Measurements from ENCODE around the gene CCDC80.

DNA sequence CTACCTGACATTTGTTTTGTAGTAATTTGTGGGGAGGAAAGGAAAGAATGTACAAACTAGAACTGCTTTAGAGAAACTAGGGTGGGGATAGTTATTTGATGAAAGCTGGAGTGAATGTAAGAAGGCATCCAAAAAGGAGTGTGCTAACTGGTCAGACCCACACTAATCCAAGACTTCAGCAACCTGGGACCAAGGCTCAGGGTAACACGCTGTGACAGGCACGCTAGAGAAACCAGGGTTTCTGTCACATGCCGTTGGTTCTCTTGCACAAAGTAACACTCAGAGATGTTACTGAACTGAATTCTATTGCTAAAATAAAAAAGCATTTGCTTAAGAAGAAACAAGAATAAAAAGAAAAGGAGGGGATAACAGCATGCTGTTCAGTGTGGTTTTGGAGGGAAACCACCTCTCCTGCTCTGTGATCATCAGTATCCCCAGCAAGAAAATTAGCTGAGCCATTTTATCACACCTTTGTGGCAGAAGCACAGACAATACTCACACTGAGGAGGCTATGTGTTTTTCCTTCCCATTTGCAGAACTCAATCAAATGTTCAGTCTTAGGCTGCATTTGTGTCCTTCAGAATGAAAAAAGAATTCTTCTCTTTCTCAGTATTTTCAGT, 2.8 kb upstream of the CCDC80 start:
- TF ChIP-seq, protein P1, sequence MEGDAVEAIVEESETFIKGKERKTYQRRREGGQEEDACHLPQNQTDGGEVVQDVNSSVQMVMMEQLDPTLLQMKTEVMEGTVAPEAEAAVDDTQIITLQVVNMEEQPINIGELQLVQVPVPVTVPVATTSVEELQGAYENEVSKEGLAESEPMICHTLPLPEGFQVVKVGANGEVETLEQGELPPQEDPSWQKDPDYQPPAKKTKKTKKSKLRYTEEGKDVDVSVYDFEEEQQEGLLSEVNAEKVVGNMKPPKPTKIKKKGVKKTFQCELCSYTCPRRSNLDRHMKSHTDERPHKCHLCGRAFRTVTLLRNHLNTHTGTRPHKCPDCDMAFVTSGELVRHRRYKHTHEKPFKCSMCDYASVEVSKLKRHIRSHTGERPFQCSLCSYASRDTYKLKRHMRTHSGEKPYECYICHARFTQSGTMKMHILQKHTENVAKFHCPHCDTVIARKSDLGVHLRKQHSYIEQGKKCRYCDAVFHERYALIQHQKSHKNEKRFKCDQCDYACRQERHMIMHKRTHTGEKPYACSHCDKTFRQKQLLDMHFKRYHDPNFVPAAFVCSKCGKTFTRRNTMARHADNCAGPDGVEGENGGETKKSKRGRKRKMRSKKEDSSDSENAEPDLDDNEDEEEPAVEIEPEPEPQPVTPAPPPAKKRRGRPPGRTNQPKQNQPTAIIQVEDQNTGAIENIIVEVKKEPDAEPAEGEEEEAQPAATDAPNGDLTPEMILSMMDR (IDR thresholded peaks at IDR 0.05), result no peak
- no peak for TF ChIP-seq POLR2A (IDR thresholded peaks at IDR 0.05)
- no peak for TF ChIP-seq EP300 (IDR thresholded peaks at IDR 0.05)
